Loucy (cell line): ENCODE results near the gene MTMR3.
"Not testable (repeated sequence)": the region's sequence is repeated elsewhere in the genome, so short reads cannot be mapped to it uniquely, and the experiment has no call there.

Experiments used
- H2AFZ ChIP-seq: fragments of 200-600 bp; sonication (generic); 2 replicates; pipeline ENCODE4 v1.6.0; 2016; ENCODE audit warnings: antibody characterized with exemption, mild to moderate bottlenecking, low read length, moderate library complexity
- H3F3A ChIP-seq: fragments of 200-600 bp; 2 replicates; pipeline ENCODE4 v1.6.0; 2016; ENCODE audit warnings: antibody characterized with exemption, low read depth, mild to moderate bottlenecking
- H3K27me3 ChIP-seq: fragments of 200-600 bp; sonication (generic); 2 replicates; pipeline ENCODE4 v1.6.1; 2014; ENCODE audit warnings: low read length, mild to moderate bottlenecking; ENCODE audit not compliant: insufficient read depth, poor library complexity, severe bottlenecking
- H3K36me3 ChIP-seq: fragments of 200-600 bp; sonication (generic); 2 replicates; pipeline ENCODE4 v1.6.1; 2016; ENCODE audit warnings: low read length; ENCODE audit not compliant: insufficient read depth
- H3K4me1 ChIP-seq: fragments of 200-600 bp; sonication (generic); 2 replicates; pipeline ENCODE4 v1.5.1; 2014; ENCODE audit warnings: low read length, mild to moderate bottlenecking; ENCODE audit not compliant: insufficient read depth, poor library complexity, severe bottlenecking
- H3K4me2 ChIP-seq: fragments of 200-600 bp; sonication (generic); 2 replicates; pipeline ENCODE4 v1.6.0; 2014; ENCODE audit warnings: antibody characterized with exemption, low read length, low read depth, mild to moderate bottlenecking; ENCODE audit not compliant: poor library complexity, severe bottlenecking
- H3K4me3 ChIP-seq: fragments of 200-600 bp; sonication (generic); 2 replicates; pipeline ENCODE4 v1.5.1; 2014; ENCODE audit warnings: low read length, mild to moderate bottlenecking, mixed read lengths; ENCODE audit not compliant: poor library complexity, severe bottlenecking
- H3K79me2 ChIP-seq: fragments of 200-600 bp; sonication (generic); 2 replicates; pipeline ENCODE4 v1.6.1; 2014; ENCODE audit warnings: low read length; ENCODE audit not compliant: insufficient read depth
- H3K9ac ChIP-seq: fragments of 200-600 bp; sonication (generic); 2 replicates; pipeline ENCODE4 v1.6.0; 2014; ENCODE audit warnings: mild to moderate bottlenecking, low read depth, low read length, moderate library complexity; ENCODE audit not compliant: poor library complexity, severe bottlenecking
- H3K9me2 ChIP-seq: fragments of 200-600 bp; sonication (generic); replicated peaks from 2 replicates; pipeline ENCODE4 v1.6.1; 2016; ENCODE audit warnings: low read depth, low read length, mixed read lengths
- H3K9me3 ChIP-seq: fragments of 200-600 bp; sonication (generic); 2 replicates; pipeline ENCODE4 v1.6.1; 2014; ENCODE audit warnings: mild to moderate bottlenecking, antibody characterized with exemption, low read length, low read depth; ENCODE audit not compliant: insufficient read depth
- H4K20me1 ChIP-seq: fragments of 200-600 bp; sonication (generic); 2 replicates; pipeline ENCODE4 v1.6.0; 2014; ENCODE audit warnings: antibody characterized with exemption, low read length, mild to moderate bottlenecking; ENCODE audit not compliant: insufficient read depth, poor library complexity, severe bottlenecking
- CTCF ChIP-seq: fragments of 200-600 bp; sonication (generic); conservative IDR thresholded peaks from 2 replicates; pipeline ENCODE4 v1.5.1; 2014; ENCODE audit warnings: mild to moderate bottlenecking, antibody characterized with exemption, low read length
- EZH2phosphoT487 ChIP-seq: fragments of 200-600 bp; IDR thresholded peaks from 2 replicates; pipeline ENCODE4 v1.6.1; 2018; ENCODE audit warnings: antibody characterized with exemption, mild to moderate bottlenecking, moderate library complexity, borderline replicate concordance

Gene MTMR3

DNA sequence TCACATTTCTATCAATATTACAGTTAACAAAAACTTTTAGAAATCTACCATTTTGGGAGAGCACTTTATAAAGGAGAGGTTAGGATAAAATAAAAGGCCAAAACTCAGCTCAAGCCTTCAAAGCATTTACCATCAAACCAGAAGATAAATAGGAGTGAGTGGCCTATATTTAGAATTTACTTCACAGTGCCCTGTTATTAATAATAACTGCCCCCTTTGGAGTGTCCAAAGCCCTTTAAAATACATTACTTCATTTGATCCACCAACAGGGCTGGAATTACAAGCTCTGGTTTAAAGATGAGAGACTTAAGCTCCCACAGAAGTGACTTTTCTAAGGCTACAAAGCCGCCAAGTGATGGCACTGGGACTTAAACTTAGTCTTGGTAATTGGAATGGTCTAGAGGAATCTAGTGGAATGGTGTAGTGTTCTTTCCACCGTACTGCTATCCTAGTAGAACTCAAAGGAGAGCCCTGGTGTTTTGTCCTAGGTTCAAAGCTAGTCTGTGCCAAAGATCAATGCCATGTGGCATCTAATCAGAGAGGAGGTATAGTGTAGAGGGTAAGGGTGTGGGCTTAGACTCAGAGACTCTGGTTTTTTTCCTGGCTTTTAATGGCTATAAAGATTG, 21.2 kb upstream of the MTMR3 start:
- no peak overlapping the region for H2AFZ ChIP-seq

DNA sequence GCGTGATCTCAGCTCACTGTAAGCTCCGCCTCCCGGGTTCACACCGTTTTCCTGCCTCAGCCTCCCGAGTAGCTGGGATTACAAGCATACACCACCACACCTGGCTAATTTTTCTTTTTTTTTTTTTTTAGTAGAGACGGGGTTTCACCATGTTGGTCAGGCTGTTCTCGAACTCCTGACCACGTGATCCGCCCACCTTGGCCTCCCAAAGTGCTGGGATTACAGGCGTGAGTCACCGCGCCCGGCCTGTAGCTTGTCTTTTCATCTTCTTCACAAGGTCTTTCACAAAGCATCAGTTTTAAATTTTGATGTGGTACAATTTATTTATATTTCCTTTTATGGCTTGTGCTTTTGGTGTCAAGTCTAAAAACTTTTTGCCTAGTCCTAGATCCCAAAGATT, 17.4 kb upstream of the MTMR3 start:
- H3F3A ChIP-seq, H2AFZ ChIP-seq, H3K4me1 ChIP-seq, H3K27me3 ChIP-seq, H3K36me3 ChIP-seq, H3K9ac ChIP-seq, H3K9me3 ChIP-seq, H3K4me3 ChIP-seq, H3K4me2 ChIP-seq, H4K20me1 ChIP-seq, H3K9me2 ChIP-seq, H3K79me2 ChIP-seq: not testable (repeated sequence)

More for the DNA sequence above, 21.2 kb upstream of the MTMR3 start:
- Histone ChIP-seq H3K9me2 (no peaks in the 10 kb centered on the region), H3K4me1 (no peaks in the 10 kb centered on the region), H3K9me3 (no peaks in the 10 kb centered on the region), H3K79me2 (no peaks in the 10 kb centered on the region), H3K4me3 (no peak overlapping the region), H3K4me2 (no peak overlapping the region), H3K9ac (no peak overlapping the region), H3F3A (no peaks in the 10 kb centered on the region), H3K36me3 (no peaks in the 10 kb centered on the region), H4K20me1 (no peaks in the 10 kb centered on the region), H3K27me3 (no peaks in the 10 kb centered on the region)
- no peak for TF ChIP-seq EZH2phosphoT487
- TF ChIP-seq CTCF, result no peak

DNA sequence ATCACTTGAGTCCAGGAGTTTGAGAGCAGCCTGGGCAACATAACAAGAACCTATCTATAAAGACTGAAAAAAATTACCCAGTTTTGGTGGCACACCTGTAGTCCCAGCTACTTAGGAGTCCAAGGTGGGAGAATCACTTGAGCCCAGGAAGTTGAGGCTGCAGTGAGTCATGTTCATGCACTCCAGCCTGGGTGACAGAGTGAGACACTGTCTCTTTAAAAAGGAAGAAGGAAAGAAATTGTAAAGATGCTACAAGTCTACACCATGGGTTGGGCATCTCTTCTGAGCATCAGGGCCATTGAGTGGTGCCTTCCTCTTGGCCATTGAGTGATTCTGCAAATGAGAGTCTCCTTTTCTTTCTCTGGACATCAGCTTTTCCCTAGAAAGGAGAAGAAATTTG, 15.7 kb upstream of the MTMR3 start:
- no peaks in the 10 kb centered on the region for H3K9me3 ChIP-seq
- H3F3A ChIP-seq, result no peaks in the 10 kb centered on the region
- no peaks in the 10 kb centered on the region for H3K36me3 ChIP-seq
- H3K9ac ChIP-seq, result no peak overlapping the region
- H2AFZ ChIP-seq, result no peak overlapping the region
- no peaks in the 10 kb centered on the region for H4K20me1 ChIP-seq
- TF ChIP-seq CTCF (no peak), EZH2phosphoT487 (no peak)
- H3K4me1 ChIP-seq, result peaks cover under 1% of the 10 kb centered on the region
- no peak overlapping the region for H3K4me3 ChIP-seq
- no peak overlapping the region for H3K4me2 ChIP-seq
- no peaks in the 10 kb centered on the region for H3K79me2 ChIP-seq
- no peaks in the 10 kb centered on the region for H3K9me2 ChIP-seq
- no peaks in the 10 kb centered on the region for H3K27me3 ChIP-seq

DNA sequence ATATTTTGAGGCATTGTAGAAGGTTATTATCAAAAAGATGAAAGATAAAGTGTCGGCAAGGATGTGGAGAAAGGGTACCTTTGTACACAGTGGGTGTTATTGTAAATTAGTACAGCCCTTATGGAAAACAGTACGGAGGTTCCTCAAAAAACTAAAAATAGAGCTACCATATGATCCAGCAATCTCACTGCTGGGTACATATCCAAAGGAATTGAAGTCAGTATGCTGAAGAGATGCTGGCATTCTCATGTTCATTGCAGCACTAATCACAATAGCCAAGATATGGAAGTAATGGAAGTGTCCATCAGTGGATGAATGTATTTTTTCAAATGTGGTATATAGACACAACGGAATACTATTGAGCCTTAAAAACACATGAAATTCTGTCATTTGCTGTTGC, 15.1 kb upstream of the MTMR3 start:
- no peak overlapping the region for H2AFZ ChIP-seq
- H3K4me1 ChIP-seq, result peaks cover 3% of the 10 kb centered on the region
- TF ChIP-seq EZH2phosphoT487 (no peak), CTCF (no peak)
- no peaks in the 10 kb centered on the region for H4K20me1 ChIP-seq
- no peaks in the 10 kb centered on the region for H3K27me3 ChIP-seq
- no peak overlapping the region for H3K9ac ChIP-seq
- H3K4me2 ChIP-seq, result no peak overlapping the region
- no peaks in the 10 kb centered on the region for H3K36me3 ChIP-seq
- no peaks in the 10 kb centered on the region for H3K9me2 ChIP-seq
- no peaks in the 10 kb centered on the region for H3F3A ChIP-seq
- H3K79me2 ChIP-seq, result no peaks in the 10 kb centered on the region
- no peak overlapping the region for H3K4me3 ChIP-seq
- no peaks in the 10 kb centered on the region for H3K9me3 ChIP-seq
